ENCODE results near the gene MARF1.
"Not testable (repeated sequence)": the region's sequence is repeated elsewhere in the genome, so short reads cannot be mapped to it uniquely, and the experiment has no call there.

The MARF1 gene

GRCh38 chr16:15575293-15576049 is 67.5 kb downstream of the MARF1 start:
- no peak overlapping the region for H3K4me3 ChIP-seq (ENCODE audit: low read length)
- no peak for DNase-seq (ENCODE audit: low read depth)
- no peak for TF ChIP-seq CTCF (conservative IDR thresholded peaks at IDR 0.05; ENCODE audit: low read length)

GRCh38 chr16:15574614-15574948 is 68.4 kb downstream of the MARF1 start:
- no peak overlapping the region for H3K4me3 ChIP-seq (ENCODE audit: low read length)
- no peak for DNase-seq (ENCODE audit: low read depth)
- TF ChIP-seq CTCF (conservative IDR thresholded peaks at IDR 0.05; ENCODE audit: low read length), result no peak

GRCh38 chr16:15573896-15574613 is 68.9 kb downstream of the MARF1 start:
- H3K4me3 ChIP-seq (ENCODE audit: low read length); DNase-seq (ENCODE audit: low read depth): not testable (repeated sequence)

- no peak for DNase-seq (ENCODE audit: low read depth)
- no peak for TF ChIP-seq CTCF (conservative IDR thresholded peaks at IDR 0.05; ENCODE audit: low read length)
- H3K4me3 ChIP-seq (ENCODE audit: low read length), result no peak overlapping the region
Measured at GRCh38 chr16:15573274-15573895, 69.6 kb downstream of the MARF1 start.

- no peak overlapping the region for H3K4me3 ChIP-seq (ENCODE audit: low read length)
- peak; percentile 93 for DNase-seq (ENCODE audit: low read depth)
- TF ChIP-seq CTCF (conservative IDR thresholded peaks at IDR 0.05; ENCODE audit: low read length), result peak; percentile 23; the same call in 1 of the 2 replicates
Measured at GRCh38 chr16:15572329-15573001, 70.5 kb downstream of the MARF1 start.

- TF ChIP-seq CTCF (conservative IDR thresholded peaks at IDR 0.05; ENCODE audit: low read length), result no peak
- no peak overlapping the region for H3K4me3 ChIP-seq (ENCODE audit: low read length)
- no peak for DNase-seq (ENCODE audit: low read depth)
Measured at GRCh38 chr16:15571557-15571956, 71.4 kb downstream of the MARF1 start.

- DNase-seq (ENCODE audit: low read depth), result not testable (repeated sequence)
Measured at GRCh38 chr16:15570666-15571065, 72.3 kb downstream of the MARF1 start.

More at GRCh38 chr16:15570666-15571065, 72.3 kb downstream of the MARF1 start:
- H3K4me3 ChIP-seq (ENCODE audit: low read length), result not testable (repeated sequence)
